HG03060 (cell line): ENCODE results near the gene CARMIL3.
"Not testable (repeated sequence)": the region's sequence is repeated elsewhere in the genome, so short reads cannot be mapped to it uniquely, and the experiment has no call there.

ENCODE experiments used
- ATAC-seq: cut with Tn5 transposase; IDR thresholded peaks from one replicate; pipeline ENCODE4 v1.9.1; 2021; ENCODE audit warnings: low read depth, moderate number of reproducible peaks; ENCODE audit not compliant: unreplicated experiment

Gene CARMIL3

GRCh38 chr14:24093207-24093900 lies 41.5 kb downstream of the CARMIL3 start:
- ATAC-seq = no peak

- peak; percentile 25 for ATAC-seq
Measured at GRCh38 chr14:24093901-24094840, 42.4 kb downstream of the CARMIL3 start, which contains the start of gene PCK2. Gene PCK2, plus strand, starts transcription at chr14:24094311. Its CDS starts 95 bp downstream, at chr14:24094406.

GRCh38 chr14:24094841-24095270 lies 43.0 kb downstream of the CARMIL3 start:
- no peak for ATAC-seq

GRCh38 chr14:24095271-24096068 lies 43.7 kb downstream of the CARMIL3 start:
- ATAC-seq = no peak

GRCh38 chr14:24096545-24097181 lies 44.9 kb downstream of the CARMIL3 start:
- no peak for ATAC-seq

- ATAC-seq = no peak
Measured at GRCh38 chr14:24098229-24098926, 46.6 kb downstream of the CARMIL3 start.

GRCh38 chr14:24098927-24099813 lies 47.4 kb downstream of the CARMIL3 start:
- ATAC-seq = no peak

- ATAC-seq = no peak
Measured at GRCh38 chr14:24100197-24100981, 48.6 kb downstream of the CARMIL3 start.

GRCh38 chr14:24100982-24101494 lies 49.2 kb downstream of the CARMIL3 start:
- no peak for ATAC-seq

GRCh38 chr14:24102357-24103048 lies 50.7 kb downstream of the CARMIL3 start:
- ATAC-seq = no peak

- ATAC-seq = no peak
Measured at GRCh38 chr14:24103451-24103850, 51.6 kb downstream of the CARMIL3 start.

GRCh38 chr14:24105609-24106239 lies 53.9 kb downstream of the CARMIL3 start:
- not testable (repeated sequence) for ATAC-seq

GRCh38 chr14:24106672-24107271 lies 55.0 kb downstream of the CARMIL3 start:
- ATAC-seq = no peak

- no peak for ATAC-seq
Measured at GRCh38 chr14:24108336-24108874, 56.6 kb downstream of the CARMIL3 start.

- ATAC-seq = no peak
Measured at GRCh38 chr14:24110060-24110459, 58.3 kb downstream of the CARMIL3 start.

GRCh38 chr14:24110523-24110922 lies 58.7 kb downstream of the CARMIL3 start:
- no peak for ATAC-seq
